WTC11 (cell line): Measurements from ENCODE around the gene TMEM200C. TPM values are rescaled to one million over a fixed set of nuclear protein-coding genes. Genes with fewer than 3 reads are reported as not detected.

Experiments
- ATAC-seq: fragments of 200-7000 bp; cut with Tn5 transposase; 2 replicates; pipeline ENCODE4 v1.10.0; 2021; ENCODE audit warnings: mild to moderate bottlenecking, moderate library complexity
- CTCF ChIA-PET: fragments of 300-600 bp; sonication (Branson Sonifier 250); formaldehyde crosslinking; loops from one replicate; lab custom pipeline; 2021; ENCODE audit warnings: antibody characterized with exemption; lab: Charles Lee
- POLR2A ChIA-PET: fragments of 350-600 bp; sonication (Branson Sonifier 250); formaldehyde crosslinking; loops from one replicate; lab custom pipeline; 2021; ENCODE audit warnings: antibody characterized with exemption; lab: Charles Lee
- DNase-seq: peaks from one replicate; pipeline ENCODE4 v3.0.0; 2021; ENCODE audit warnings: low spot score
- H3K27ac Mint-ChIP-seq: 2 replicates; pipeline ENCODE4 v1.8.0; 2021; ENCODE audit warnings: mixed read lengths
- H3K27me3 Mint-ChIP-seq: 2 replicates; pipeline ENCODE4 v1.8.0; 2021; ENCODE audit warnings: low read depth, mild to moderate bottlenecking, moderate library complexity, mixed read lengths
- H3K36me3 Mint-ChIP-seq: 2 replicates; pipeline ENCODE4 v1.8.0; 2021; ENCODE audit warnings: mixed read lengths
- H3K4me1 Mint-ChIP-seq: 2 replicates; pipeline ENCODE4 v1.8.0; 2022; ENCODE audit warnings: mixed read lengths
- H3K4me3 Mint-ChIP-seq: 2 replicates; pipeline ENCODE4 v1.8.0; 2021; ENCODE audit warnings: mild to moderate bottlenecking, moderate library complexity, mixed read lengths
- H3K9me3 Mint-ChIP-seq: 2 replicates; pipeline ENCODE4 v1.8.0; 2021; ENCODE audit warnings: mixed read lengths
- ATF6 ChIP-seq: sonication (generic); formaldehyde crosslinking; IDR thresholded peaks from 2 replicates; pipeline ENCODE4 v1.8.1; 2023; ENCODE audit warnings: mild to moderate bottlenecking, missing genetic modification reagents
- CTCF ChIP-seq: fragments of 200-600 bp; IDR thresholded peaks from 2 replicates; pipeline ENCODE4 v1.8.0; 2022; ENCODE audit warnings: antibody characterized with exemption
- E2F5 ChIP-seq: sonication (generic); formaldehyde crosslinking; IDR thresholded peaks from 2 replicates; pipeline ENCODE4 v1.8.1; 2022; ENCODE audit warnings: mild to moderate bottlenecking, moderate library complexity, missing genetic modification reagents
- ELF4 ChIP-seq: sonication (generic); formaldehyde crosslinking; IDR thresholded peaks from 2 replicates; pipeline ENCODE4 v1.8.1; 2022; ENCODE audit warnings: low read depth, mild to moderate bottlenecking, moderate library complexity, missing genetic modification reagents
- FOXP1 ChIP-seq: sonication (generic); formaldehyde crosslinking; IDR thresholded peaks from 2 replicates; pipeline ENCODE4 v1.8.0; 2022; ENCODE audit warnings: missing genetic modification reagents, mild to moderate bottlenecking, moderate library complexity, borderline replicate concordance
- GABPB1 ChIP-seq: sonication (generic); formaldehyde crosslinking; IDR thresholded peaks from 2 replicates; pipeline ENCODE4 v1.8.1; 2023; ENCODE audit warnings: mild to moderate bottlenecking, missing genetic modification reagents
- JUN ChIP-seq: sonication (generic); formaldehyde crosslinking; IDR thresholded peaks from 2 replicates; pipeline ENCODE4 v1.8.0; 2023; ENCODE audit warnings: mild to moderate bottlenecking, missing genetic modification reagents
- NFATC4 ChIP-seq: fragments of 250-450 bp; sonication (Bioruptor Pico); IDR thresholded peaks from 2 replicates; pipeline ENCODE4 v1.9.0; 2021; ENCODE audit warnings: mild to moderate bottlenecking
- NR2C2 ChIP-seq: sonication (generic); formaldehyde crosslinking; IDR thresholded peaks from 2 replicates; pipeline ENCODE4 v1.8.0; 2022; ENCODE audit warnings: mild to moderate bottlenecking, missing genetic modification reagents
- SMAD4 ChIP-seq: sonication (generic); formaldehyde crosslinking; IDR thresholded peaks from 2 replicates; pipeline ENCODE4 v1.8.0; 2022; ENCODE audit warnings: mild to moderate bottlenecking, missing genetic modification reagents
- SP1 ChIP-seq: sonication (generic); formaldehyde crosslinking; conservative IDR thresholded peaks from 2 replicates; pipeline ENCODE4 v1.8.1; 2022; ENCODE audit warnings: missing genetic modification reagents
- STAT6 ChIP-seq: sonication (generic); formaldehyde crosslinking; conservative IDR thresholded peaks from 2 replicates; pipeline ENCODE4 v1.8.1; 2023; ENCODE audit warnings: mild to moderate bottlenecking, low read depth, missing genetic modification reagents, moderate library complexity
- TEAD4 ChIP-seq: sonication (generic); formaldehyde crosslinking; IDR thresholded peaks from 2 replicates; pipeline ENCODE4 v1.8.0; 2022; ENCODE audit warnings: mild to moderate bottlenecking, missing genetic modification reagents
- TP53 ChIP-seq: sonication (generic); formaldehyde crosslinking; IDR thresholded peaks from 2 replicates; pipeline ENCODE4 v1.8.1; 2023; ENCODE audit warnings: mild to moderate bottlenecking, missing genetic modification reagents
- ZBTB21 ChIP-seq: sonication (generic); formaldehyde crosslinking; IDR thresholded peaks from 2 replicates; pipeline ENCODE4 v1.8.1; 2023; ENCODE audit warnings: mild to moderate bottlenecking, missing genetic modification reagents, borderline replicate concordance
- ZNF232 ChIP-seq: sonication (generic); formaldehyde crosslinking; IDR thresholded peaks from 2 replicates; pipeline ENCODE4 v1.8.0; 2022; ENCODE audit warnings: mild to moderate bottlenecking, missing genetic modification reagents
- ZNF281 ChIP-seq: sonication (generic); formaldehyde crosslinking; IDR thresholded peaks from 2 replicates; pipeline ENCODE4 v1.8.0; 2023; ENCODE audit warnings: mild to moderate bottlenecking, missing genetic modification reagents
- ZNF532 ChIP-seq: fragments of 250-450 bp; sonication (Bioruptor Pico); IDR thresholded peaks from 2 replicates; pipeline ENCODE4 v1.9.0; 2021; ENCODE audit warnings: mild to moderate bottlenecking, borderline replicate concordance
- ZNF671 ChIP-seq: fragments of 250-450 bp; sonication (Bioruptor Pico); IDR thresholded peaks from 2 replicates; pipeline ENCODE4 v1.8.0; 2021; ENCODE audit warnings: mild to moderate bottlenecking
- total RNA-seq: library from RNA; stranded (reverse); gene quantifications from 3 replicates; pipeline ENCODE4 v1.2.3, GENCODE V29; 2021

Gene TMEM200C
- total RNA-seq, 1 experiment from 2014 or later: 6.1 TPM

GRCh38 chr18:5903386-5903785, 8.1 kb upstream of the TMEM200C start (continued):
- TF ChIP-seq ATF6 (CRISPR knock-in tag) (no peak), NFATC4 (CRISPR knock-in tag) (no peak), ZNF281 (CRISPR knock-in tag) (no peak), NR2C2 (no peak), ZNF671 (CRISPR knock-in tag) (no peak), TP53 (CRISPR knock-in tag) (no peak)

GRCh38 chr18:5900262-5900661, 4.9 kb upstream of the TMEM200C start:
- peaks cover 16% of the 10 kb centered on the region for H3K4me1 Mint-ChIP-seq
- POLR2A ChIA-PET: no interaction called here
- no peak for ATAC-seq
- no peaks in the 10 kb centered on the region for H3K9me3 Mint-ChIP-seq
- peaks cover 8% of the 10 kb centered on the region for H3K27me3 Mint-ChIP-seq
- peak overlapping the region; percentile 3; the same call in 1 of the 2 replicates for H3K27ac Mint-ChIP-seq
- peak; percentile 24; the same call in 1 of the 2 replicates for TF ChIP-seq GABPB1 (CRISPR knock-in tag)
- no peak for TF ChIP-seq CTCF
- TF ChIP-seq, all 79 proteins: peak for 1
- CTCF ChIA-PET: no interaction called here
- no peak for DNase-seq
- H3K36me3 Mint-ChIP-seq: no peaks in the 10 kb centered on the region
- no peak overlapping the region for H3K4me3 Mint-ChIP-seq

- CTCF ChIA-PET: interaction anchor here (1.0 kb wide), 1 partner anchor 9 kb away, joined by 4 read pairs; no protein-coding TSS in a partner anchor
- Mint-ChIP-seq H3K27ac (no peak overlapping the region), H3K4me1 (peaks cover 16% of the 10 kb centered on the region), H3K4me3 (no peak overlapping the region), H3K27me3 (peaks cover 8% of the 10 kb centered on the region), H3K9me3 (no peaks in the 10 kb centered on the region), H3K36me3 (no peaks in the 10 kb centered on the region)
- no peak for DNase-seq
- no peak for TF ChIP-seq ZBTB21 (CRISPR knock-in tag)
- TF ChIP-seq E2F5 (CRISPR knock-in tag): no peak
- no peak for TF ChIP-seq TEAD4 (CRISPR knock-in tag)
- no peak for TF ChIP-seq STAT6
- no peak for TF ChIP-seq ZNF532 (CRISPR knock-in tag)
- no peak for TF ChIP-seq FOXP1 (CRISPR knock-in tag)
- no peak for TF ChIP-seq ELF4 (CRISPR knock-in tag)
- no peak for TF ChIP-seq SP1 (CRISPR knock-in tag)
- TF ChIP-seq NR2C2: no peak
- no peak for TF ChIP-seq ZNF232 (CRISPR knock-in tag)
- no peak for TF ChIP-seq SMAD4 (CRISPR knock-in tag)
- no peak for TF ChIP-seq JUN (CRISPR knock-in tag)
- ATAC-seq: no peak
- POLR2A ChIA-PET: no interaction called here
Observed at GRCh38 chr18:5899835-5900234, 4.5 kb upstream of the TMEM200C start.
